Nucleus accumbens (tissue), 56 donors: ENCODE results near the gene LITAF.
"Not testable (repeated sequence)": the region's sequence is repeated elsewhere in the genome, so short reads cannot be mapped to it uniquely, and the experiment has no call there.

Experiments
- DNase-seq, 56 donors: peaks; one replicate each; lab custom pipeline; 2025; lab: John Stamatoyannopoulos, UW

The LITAF gene

DNA sequence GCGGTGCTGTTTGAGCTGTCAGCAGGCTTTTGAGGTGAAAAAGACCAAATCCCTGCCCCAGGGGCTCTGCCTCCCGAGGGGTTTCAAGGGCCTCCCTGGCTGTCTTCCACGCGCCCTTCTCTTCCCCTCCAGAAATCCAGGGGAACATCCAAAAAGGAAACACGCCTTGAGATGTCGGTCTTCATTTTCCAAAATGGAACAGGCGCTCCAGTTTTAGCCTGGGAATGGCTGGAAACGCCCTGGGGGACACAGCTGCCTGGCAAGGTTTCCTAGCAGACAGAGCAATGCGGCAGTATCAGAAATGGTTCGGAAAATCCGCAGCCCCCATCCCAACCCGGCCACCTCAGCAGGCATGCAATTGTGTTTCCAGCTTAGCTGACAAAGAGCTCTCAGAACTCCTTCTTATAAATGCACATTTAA is 16.6 kb upstream of the LITAF start:
- no peak for DNase-seq

GRCh38 chr16:11602321-11602720 is 15.6 kb upstream of the LITAF start:
- no peak for DNase-seq

GRCh38 chr16:11601911-11602310 is 15.2 kb upstream of the LITAF start:
- no peak for DNase-seq

GRCh38 chr16:11601425-11601824 is 14.7 kb upstream of the LITAF start:
- DNase-seq, result no peak

DNA sequence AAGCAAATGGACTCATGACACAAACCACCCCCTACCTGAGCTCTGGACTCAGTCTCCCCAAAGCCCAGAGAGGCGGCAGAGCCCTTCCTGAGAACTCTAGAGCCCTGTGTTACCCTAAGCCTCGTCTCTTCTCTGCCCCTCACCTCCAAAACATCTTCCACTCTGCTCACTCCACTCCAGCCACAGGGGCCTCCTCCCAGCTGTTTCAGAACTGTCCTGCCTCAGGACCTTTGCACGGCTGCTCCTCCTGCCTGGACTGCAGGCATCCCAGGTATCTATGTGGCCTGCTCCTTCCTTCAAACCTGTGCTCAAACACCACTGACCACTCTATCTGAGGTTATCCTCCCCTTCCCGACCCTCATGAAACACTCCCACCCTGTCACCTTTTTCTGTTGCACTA is 12.9 kb upstream of the LITAF start:
- no peak for DNase-seq

DNA sequence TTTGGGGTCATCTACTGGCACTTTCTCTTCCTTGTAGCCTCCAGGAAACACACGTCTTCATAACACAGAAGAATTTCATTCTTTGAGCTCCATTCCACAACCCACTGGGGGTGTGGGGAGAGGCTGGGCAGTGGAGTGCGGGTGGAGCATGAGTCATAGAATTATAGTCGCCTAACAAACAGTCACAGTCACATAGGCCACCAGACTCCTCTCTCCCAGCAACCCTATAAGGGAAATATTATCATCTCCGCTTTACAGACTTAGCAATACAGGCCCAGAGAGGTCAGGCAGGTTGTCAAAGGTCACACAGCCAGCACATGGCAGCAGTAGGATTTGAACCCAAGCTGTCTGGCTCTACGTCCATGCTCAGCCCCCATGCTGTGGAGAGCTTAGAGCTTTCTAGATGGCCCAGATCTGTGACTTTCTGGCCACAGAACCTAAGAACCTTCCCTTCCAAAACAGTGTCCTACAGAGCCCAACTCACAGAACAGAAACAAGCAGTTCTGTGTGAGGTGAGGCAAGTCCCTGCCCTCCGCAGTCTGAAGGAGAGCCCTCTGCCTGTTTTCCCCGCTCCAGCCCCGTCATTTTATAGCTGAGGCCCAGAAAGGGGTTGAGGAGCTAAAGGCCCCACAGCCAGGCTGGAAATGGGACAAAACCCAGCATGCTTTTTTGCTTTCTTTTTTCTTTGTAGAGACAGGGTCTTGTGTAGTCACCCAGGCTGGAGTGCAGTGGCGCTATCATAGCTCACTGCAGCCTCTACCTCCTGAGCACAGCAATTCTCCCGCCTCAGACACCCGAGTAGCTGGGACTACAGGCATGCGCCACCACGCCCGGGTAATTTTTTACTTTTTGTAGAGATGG is 10.7 kb upstream of the LITAF start:
- peak in 2 of 56 donors; percentile 11 to 34 for DNase-seq

- no peak for DNase-seq
These were observed 10.0 kb upstream of the LITAF start for GRCh38 chr16:11596572-11597226.

GRCh38 chr16:11593581-11593980 is 6.9 kb upstream of the LITAF start:
- DNase-seq, result no peak

DNA sequence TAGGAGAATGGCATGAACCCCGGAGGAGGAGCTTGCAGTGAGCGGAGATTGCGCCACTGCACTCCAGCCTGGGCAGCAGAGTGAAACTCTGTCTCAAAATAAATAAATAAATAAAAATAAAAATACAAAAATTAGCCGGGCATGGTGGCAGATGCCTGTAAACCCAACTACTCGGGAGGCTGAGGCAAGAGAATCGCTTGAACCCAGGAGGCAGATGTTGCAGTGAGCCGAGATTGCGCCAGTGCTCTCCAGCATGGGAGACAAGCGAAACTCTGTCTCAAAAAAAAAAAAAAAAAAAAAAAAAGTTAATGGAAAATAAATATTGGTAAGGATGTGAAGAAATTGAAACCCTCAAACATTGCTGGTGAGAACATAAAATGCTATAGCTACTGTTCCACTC is 6.4 kb upstream of the LITAF start:
- DNase-seq, result not testable (repeated sequence)

DNA sequence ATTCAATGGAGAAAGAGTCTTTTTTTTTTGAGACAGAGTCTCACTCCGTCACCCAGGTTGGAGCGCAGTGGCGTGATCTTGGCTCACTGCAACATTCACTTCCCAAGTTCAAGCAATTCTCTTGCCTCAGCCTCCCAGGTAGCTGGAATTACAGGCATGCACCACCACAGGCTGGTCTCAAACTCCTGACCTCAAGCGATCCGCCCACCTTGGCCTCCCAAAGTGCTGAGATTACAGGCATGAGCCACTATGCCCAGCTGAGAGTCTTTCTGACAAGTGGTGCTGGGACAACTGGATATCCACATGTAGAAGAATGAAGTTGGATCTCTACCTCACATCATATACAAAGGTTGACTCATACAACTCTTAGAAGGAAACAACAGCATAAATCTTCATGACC is 4.9 kb upstream of the LITAF start:
- not testable (repeated sequence) for DNase-seq

DNA sequence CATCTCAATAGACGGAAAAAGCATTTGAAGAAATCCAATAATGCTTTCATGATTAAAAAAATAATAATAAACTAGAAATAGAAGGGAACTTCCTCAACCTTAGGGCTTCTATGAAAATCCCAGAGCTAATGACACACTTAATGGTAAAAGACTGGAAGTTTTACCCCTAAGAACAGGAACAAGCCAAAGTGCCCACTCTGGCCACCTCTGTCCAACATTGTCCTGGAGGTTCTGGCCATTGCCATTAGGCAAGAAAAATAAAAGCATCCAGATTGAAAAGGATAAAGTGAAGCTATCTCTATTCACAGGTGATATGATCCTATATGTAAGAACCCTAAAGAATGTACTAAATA is 2.5 kb upstream of the LITAF start:
- no peak for DNase-seq

- DNase-seq, result no peak
These were observed 1.8 kb upstream of the LITAF start for GRCh38 chr16:11588321-11589197.

DNA sequence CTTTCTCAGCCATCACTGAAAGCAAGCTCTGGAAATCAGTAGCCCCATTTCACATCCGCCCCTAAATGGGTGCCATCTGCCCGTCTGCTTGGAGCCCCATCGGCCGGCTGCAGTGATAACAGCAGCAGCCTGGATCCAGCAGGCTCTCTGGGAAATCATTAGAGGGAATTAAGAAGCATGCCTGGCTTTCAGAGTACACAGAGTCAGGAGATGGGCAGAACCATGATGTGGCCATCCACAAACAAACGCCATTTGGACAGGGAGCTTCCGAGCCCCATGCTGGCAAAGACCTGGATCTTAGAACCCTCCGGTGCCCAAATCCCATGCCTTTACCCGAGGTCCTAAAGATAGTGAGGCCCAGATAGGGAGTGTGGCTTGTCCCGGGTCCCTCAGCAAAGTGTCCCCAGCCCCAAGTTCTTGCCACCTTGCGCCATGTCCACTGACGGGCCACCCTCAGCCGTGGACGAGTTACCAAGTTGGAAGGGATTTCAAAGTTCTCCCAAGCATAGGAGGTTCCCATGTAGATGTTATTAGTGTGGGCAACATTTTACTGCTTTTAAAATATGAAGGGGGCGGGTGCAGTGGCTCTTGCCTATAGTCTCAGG is 1.0 kb upstream of the LITAF start:
- DNase-seq, result no peak

DNA sequence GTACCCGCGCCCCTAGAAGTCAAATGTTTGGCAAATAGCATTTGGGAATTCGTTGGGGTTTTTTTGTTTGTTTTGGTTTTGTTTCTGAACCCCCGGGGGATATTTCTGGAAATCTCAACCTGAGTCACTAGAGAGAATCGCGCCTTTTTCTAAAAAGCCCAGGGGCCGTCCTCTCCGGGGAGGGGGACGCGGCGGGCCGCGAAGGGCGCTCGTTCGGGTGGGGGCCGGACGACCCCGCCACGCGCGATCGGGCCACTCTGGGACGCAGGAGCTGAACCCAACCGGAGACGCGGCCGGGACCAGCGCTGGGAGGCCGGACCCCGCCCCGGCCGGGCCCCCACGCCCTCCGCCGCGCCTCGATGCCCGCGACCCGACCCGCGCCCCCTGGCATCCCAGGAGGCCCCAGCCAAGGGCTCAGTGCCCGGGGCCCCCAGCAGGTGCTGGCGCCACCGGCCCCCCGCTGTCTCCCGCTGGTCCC is 302 bp downstream of the LITAF start:
- DNase-seq, result peak in 2 of 56 donors; percentile 51 to 56

- DNase-seq, result peak in 15 of 56 donors; percentile 8 to 40 (median 33)
These were observed 1.0 kb downstream of the LITAF start for GRCh38 chr16:11585460-11586377.

- no peak for DNase-seq
These were observed 2.7 kb downstream of the LITAF start for GRCh38 chr16:11583889-11584565.

DNA sequence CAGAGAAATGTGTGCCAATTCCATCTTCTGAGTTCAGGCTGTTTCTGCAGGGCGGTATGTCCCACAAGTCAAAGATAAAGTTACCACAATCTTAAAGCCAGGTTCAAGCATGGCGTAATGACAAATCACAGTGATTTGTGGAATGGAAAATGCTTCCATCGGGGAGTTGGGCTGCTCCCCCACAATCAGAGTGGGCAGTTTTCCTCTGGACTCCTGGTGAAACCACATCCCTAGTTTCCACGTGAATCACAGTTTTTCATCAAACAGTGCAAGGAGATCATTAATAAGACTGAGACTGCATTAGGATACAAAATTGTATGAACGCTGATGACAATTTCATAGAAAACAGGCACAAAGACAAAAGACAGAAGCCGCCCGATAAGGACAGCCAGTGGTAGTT is 3.6 kb downstream of the LITAF start:
- DNase-seq, result no peak

DNA sequence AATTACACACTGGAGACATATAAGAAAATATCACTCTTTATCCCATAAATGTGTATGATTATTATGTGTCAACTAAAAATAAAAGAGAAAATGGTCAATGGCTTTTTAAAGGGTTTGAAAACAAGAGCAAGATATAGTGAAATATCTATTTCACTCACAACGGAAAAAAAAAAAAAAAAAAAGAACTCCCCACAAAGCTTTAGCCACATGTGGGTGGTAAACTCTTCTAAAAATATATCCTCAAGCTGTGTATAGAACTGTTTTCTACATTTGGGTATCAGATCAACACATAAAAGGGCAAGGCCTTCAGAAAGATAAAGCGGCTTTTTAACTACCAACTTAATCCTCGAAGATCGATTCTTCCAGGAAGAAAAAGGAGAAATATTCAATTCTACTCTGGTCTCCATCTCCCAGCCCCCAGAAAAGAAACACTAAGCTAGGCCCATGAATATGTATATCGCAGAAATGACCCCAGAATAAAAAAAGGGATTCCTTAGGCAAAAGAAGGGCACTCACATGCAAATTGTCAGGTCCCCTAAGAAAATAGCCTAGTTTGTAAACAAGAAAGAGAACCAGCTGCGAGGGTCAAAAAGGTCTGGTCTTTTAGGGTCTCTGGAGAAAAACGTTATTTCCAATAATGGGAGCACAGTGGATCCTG is 4.4 kb downstream of the LITAF start:
- no peak for DNase-seq
